Measurements from ENCODE around the gene PBX1.
"Not testable (repeated sequence)": the region's sequence is repeated elsewhere in the genome, so short reads cannot be mapped to it uniquely, and the experiment has no call there.

PBX1 gene

DNA sequence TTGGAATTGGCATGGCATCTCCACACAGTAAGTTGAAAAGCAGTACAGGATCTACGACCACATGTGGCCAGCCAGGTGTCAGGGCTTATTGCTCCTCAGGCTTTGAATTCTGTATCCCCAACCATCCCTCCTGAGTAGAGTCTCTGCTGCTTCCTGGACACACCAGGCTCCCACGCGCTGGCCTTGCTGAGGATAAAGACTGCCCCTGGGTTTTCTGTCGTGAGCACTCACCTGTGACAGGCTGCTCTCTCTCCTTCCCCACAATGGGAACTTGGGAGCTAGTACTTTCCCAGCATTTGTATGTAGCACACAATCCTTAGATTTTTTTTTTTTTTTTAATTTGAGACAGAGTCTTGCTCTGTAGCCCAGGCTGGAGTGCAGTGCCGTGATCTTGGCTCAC, 33.6 kb downstream of the PBX1 start:
- DNase-seq = no peak

DNA sequence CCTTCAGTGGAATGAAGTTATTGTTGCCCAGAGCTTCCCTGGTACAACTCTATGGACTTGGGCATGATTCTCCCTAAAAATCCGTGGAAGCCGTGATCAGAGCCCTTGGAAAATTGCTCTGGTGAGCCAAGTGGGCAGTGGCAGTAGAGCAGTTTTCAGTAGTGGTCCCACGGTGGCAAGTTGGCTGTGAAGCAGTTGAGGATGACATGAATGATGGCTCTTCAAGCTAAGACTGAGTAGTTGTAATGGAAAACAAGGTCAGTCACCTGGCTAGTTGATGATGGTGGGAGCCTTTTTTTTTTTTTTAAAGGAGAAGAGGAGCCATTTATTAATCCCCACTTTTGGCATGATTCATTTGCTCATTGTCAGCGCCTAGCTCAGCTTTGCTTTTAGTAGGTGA, 36.2 kb downstream of the PBX1 start:
- DNase-seq = no peak

DNA sequence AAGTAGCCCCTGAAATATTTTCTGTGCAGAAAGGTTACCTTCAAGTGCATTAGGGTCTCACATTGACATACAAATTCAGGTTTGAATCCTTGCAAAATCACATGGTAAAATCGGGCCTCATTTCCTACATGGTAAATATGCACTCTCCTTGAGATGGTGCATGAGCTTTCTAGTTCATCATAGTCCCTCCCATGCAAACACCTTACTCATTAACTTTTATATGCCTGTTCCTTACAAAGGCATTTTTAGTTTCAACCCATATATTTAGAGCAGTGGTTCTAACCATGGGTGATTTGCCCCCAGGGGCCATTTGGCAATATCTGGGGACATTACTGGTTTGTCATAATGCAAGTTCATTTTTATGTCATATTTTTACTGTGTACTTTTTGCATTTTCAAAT, 37.2 kb downstream of the PBX1 start:
- no peak for DNase-seq

DNA sequence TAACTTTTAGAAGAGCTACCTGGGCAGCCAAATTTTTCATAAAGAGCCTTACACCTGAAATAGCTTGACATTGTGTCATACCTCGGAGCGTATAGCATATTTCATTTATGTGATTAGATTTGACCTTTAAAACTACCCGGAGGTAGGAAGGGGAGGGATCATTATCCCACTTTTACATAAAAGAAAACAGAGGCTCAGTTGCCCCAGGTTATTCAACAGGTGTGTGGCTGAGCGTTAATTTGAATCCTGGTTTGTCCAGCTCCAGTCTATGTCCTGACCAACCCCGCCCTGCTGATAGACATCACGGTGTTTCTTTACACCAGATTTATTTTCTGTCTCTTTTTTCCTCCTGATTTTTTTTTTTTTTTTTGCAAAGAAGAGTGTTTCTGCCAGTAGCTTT, 39.7 kb downstream of the PBX1 start:
- no peak for DNase-seq

DNA sequence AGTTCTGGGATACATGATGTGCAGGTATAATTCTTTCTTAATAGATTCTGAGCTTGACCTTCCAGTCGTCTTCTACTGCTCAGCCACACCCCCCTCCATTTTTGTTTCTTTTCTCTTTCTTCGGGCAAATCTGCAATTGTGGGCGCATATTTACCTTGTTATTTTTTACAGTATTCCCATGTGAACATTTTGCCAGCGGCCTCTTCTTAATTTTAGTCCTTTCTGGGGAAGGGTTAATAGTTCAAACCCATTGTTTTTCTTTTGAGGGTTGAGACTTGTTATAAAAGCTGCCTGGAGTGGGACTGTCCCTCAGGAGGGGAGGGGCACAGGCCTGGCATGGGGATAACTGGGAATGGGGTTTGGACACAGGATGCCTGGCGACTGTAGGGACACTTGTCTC, 40.3 kb downstream of the PBX1 start:
- no peak for DNase-seq

- no peak for DNase-seq
Observed at GRCh38 chr1:164601399-164602100, 42.6 kb downstream of the PBX1 start.

- DNase-seq = no peak
Observed at GRCh38 chr1:164602101-164602422, 43.1 kb downstream of the PBX1 start.

GRCh38 chr1:164602480-164603093, 43.6 kb downstream of the PBX1 start:
- DNase-seq = no peak

GRCh38 chr1:164603805-164604204, 44.8 kb downstream of the PBX1 start:
- not testable (repeated sequence) for DNase-seq

DNA sequence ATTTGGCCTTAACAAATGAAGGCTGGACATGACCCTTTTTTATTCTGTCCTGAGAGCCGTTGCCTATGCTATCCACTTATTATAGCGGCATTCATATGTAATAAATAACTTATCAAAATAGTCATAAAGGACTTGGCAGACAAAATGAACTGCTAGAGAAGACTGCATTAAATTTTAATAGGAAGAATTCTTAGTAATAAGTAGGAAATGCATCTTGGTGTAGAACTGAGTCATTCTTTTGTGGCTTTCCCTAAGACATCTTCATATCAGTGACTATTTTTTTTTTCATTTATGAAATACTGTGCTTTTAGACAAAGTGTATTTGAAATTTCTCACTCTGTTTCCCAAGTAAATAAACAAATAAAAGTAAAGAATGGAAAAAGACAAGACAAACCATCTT, 45.6 kb downstream of the PBX1 start:
- DNase-seq = no peak

- DNase-seq = no peak
Observed at GRCh38 chr1:164605254-164606091, 46.5 kb downstream of the PBX1 start.

- DNase-seq = no peak
Observed at GRCh38 chr1:164607351-164607750, 48.4 kb downstream of the PBX1 start.

DNA sequence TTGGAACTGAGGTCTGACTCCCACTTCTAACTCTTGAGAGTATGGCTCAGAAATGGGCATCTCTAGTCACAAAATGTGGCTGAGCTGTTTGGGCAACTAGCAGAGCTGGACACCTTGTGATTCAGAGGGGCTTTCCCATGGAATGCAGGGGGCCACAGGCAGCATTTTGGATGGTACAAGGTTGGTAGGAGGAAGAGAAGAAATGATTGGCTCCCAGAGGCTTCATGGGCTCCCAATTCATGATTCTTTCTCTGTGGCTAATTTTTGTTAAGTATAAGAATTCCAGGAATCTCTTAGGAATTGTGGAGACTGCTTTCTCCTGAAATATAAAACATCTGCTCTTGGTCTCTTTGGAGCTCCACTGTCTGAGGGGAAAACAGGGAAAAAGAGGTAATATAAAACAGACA, 49.7 kb downstream of the PBX1 start:
- DNase-seq = no peak

DNA sequence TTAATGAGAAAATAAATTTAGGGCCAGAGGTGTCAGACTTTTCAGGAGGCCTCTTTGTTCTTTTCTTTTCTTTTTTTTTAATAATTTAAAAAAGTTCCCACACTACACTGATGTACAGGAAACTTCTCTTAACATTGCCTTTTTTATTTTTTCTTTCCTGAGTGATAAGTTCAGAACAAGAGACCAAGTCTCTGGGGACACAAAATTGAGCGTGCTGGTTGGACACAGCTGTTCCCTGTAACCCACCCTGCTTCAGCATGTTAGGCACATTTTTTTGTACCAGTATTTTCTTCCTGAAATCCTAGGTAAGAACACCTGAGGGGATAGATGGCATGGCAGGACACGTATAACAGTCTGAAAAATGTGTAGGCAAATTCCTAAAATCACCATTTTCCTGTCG, 50.1 kb downstream of the PBX1 start:
- DNase-seq = no peak

GRCh38 chr1:164610538-164611222, 51.7 kb downstream of the PBX1 start:
- no peak for DNase-seq

GRCh38 chr1:164611754-164612642, 53.0 kb downstream of the PBX1 start:
- DNase-seq = no peak

GRCh38 chr1:164613176-164613575, 54.2 kb downstream of the PBX1 start:
- no peak for DNase-seq

- DNase-seq = no peak
Observed at GRCh38 chr1:164614316-164614715, 55.3 kb downstream of the PBX1 start.

GRCh38 chr1:164617377-164618201, 58.6 kb downstream of the PBX1 start:
- DNase-seq = no peak

GRCh38 chr1:164618202-164618564, 59.2 kb downstream of the PBX1 start:
- no peak for DNase-seq

GRCh38 chr1:164619006-164619784, 60.2 kb downstream of the PBX1 start:
- DNase-seq = no peak
